Stimulated activated CD8-positive, alpha-beta memory T cell treated with anti-CD3 and anti-CD28 coated beads, Interleukin-15, amount 100 ng/mL, for 4 hours (primary cell): ENCODE data around the gene DMRT3.
A peak's percentile ranks its signal among the peaks of the same experiment; 100 is the strongest.

Experiments used
- DNase-seq, 2 donors: peaks; one replicate each; pipeline ENCODE4 v3.0.0-alpha.2; 2020; ENCODE audit warnings: low read depth in 2 of 2

DMRT3 gene

DNA sequence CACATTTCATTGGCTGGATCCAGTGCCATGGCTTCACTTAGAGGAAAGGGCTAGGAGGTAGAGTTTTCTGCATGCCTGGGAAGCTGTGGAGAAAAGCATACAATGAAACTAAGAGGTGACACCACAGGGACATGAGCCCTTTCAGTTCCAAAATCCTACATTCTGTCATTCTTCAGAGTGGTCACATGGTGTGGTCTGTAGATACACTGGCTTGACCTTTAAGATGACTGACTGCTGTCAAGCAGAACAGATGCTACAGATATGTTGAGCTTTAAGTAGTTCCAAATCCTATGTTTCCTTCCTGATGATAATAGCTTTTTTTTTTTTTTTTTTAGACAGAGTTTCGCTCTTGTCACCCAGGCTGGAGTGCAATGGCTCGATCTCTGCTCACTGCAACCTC is 26.2 kb downstream of the DMRT3 start:
- DNase-seq: no peak

GRCh38 chr9:1005043-1005667 is 28.7 kb downstream of the DMRT3 start:
- DNase-seq: no peak

GRCh38 chr9:1007312-1007711 is 30.9 kb downstream of the DMRT3 start:
- no peak for DNase-seq

- no peak for DNase-seq
Measured at GRCh38 chr9:1008216-1008615, 31.8 kb downstream of the DMRT3 start.

- peak; percentile 16 to 39 for DNase-seq
Measured at GRCh38 chr9:1009101-1009707, 32.7 kb downstream of the DMRT3 start.

DNA sequence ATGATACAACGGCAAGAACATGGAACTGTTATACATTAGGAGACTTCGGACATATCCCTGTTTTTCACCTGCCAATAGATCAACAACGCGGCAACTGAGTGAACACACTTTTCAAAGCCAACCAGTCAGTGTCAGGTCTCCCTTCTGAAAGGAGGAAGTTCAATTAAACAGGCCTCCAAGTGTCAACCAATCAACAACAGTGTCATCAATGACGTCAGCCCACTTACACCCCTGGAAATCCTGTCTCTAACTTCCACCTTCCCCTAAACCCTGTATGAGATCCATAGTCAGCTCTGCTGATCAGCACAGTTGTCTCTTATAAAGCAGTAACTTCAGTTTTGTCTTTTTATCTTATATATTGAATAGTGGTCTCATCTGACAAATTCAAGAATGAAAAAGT is 36.6 kb downstream of the DMRT3 start:
- DNase-seq: no peak

- no peak for DNase-seq
Measured at GRCh38 chr9:1014225-1014624, 37.8 kb downstream of the DMRT3 start.

DNA sequence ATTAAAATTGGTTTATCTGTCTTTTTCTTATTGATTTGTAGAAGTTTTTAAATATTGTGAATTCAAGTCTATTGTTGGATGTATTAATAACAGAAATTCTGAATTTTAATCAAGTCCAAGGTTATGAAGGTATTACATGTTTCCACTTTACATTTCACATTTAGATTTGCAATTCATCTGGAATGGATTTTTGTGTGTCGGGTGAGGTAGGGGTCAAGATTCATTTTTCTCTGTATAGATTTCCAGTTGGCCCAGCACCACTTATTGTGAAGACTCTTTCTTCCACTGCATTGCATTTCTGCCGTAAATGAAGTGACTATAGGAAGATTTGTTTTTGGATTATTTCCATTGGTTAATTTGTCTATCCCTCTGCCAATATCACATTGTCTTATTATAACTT is 38.2 kb downstream of the DMRT3 start:
- DNase-seq: no peak

- no peak for DNase-seq
Measured at GRCh38 chr9:1018121-1018520, 41.7 kb downstream of the DMRT3 start.

- DNase-seq: no peak
Measured at GRCh38 chr9:1024112-1024511, 47.7 kb downstream of the DMRT3 start.

DNA sequence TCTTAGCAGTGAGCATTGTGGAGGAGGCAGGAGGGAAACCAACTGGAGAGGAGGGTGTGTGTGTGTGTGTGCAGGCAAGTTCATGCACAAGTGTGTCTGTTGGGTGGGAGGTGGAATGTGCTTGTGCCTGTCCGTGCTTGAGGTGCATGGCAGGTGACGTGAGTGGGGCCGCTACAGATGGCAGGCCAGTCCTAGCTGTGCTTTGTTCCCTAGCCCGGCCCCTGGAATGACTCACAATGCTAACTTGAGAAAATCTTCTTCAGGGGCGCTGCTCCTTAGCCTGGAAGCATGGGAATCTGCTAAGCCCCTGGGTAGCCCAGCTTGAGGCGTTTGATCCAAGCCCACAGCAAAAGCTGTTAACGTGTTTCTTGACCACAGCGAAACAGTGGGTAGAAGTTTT is 48.7 kb downstream of the DMRT3 start:
- DNase-seq: no peak

GRCh38 chr9:1026219-1026618 is 49.8 kb downstream of the DMRT3 start:
- no peak for DNase-seq

GRCh38 chr9:1028501-1029190 is 52.2 kb downstream of the DMRT3 start:
- DNase-seq: no peak

- no peak for DNase-seq
Measured at GRCh38 chr9:1031951-1032601, 55.6 kb downstream of the DMRT3 start.

GRCh38 chr9:1034271-1034670 is 57.8 kb downstream of the DMRT3 start:
- DNase-seq: no peak

GRCh38 chr9:1039589-1039988 is 63.1 kb downstream of the DMRT3 start:
- DNase-seq: no peak
